ENCODE results near the gene TMEM273.

Gene TMEM273

GRCh38 chr10:49168831-49169500, 19.2 kb downstream of the TMEM273 start:
- H3K4me3 ChIP-seq (ENCODE audit: low read depth, low read length) = no peak overlapping the region
- TF ChIP-seq CTCF (IDR thresholded peaks at IDR 0.05; ENCODE audit: borderline replicate concordance, insufficient read depth, low read depth, low read length) = no peak

- no peak for TF ChIP-seq CTCF (IDR thresholded peaks at IDR 0.05; ENCODE audit: borderline replicate concordance, insufficient read depth, low read depth, low read length)
- no peak overlapping the region for H3K4me3 ChIP-seq (ENCODE audit: low read depth, low read length)
Observed at GRCh38 chr10:49168171-49168540, 20.0 kb downstream of the TMEM273 start.

- TF ChIP-seq CTCF (IDR thresholded peaks at IDR 0.05; ENCODE audit: borderline replicate concordance, insufficient read depth, low read depth, low read length) = no peak
Observed at GRCh38 chr10:49167425-49168170, 20.6 kb downstream of the TMEM273 start.

GRCh38 chr10:49166484-49167400, 21.4 kb downstream of the TMEM273 start:
- TF ChIP-seq CTCF (IDR thresholded peaks at IDR 0.05; ENCODE audit: borderline replicate concordance, insufficient read depth, low read depth, low read length) = no peak
- H3K4me3 ChIP-seq (ENCODE audit: low read depth, low read length) = no peak overlapping the region

More at GRCh38 chr10:49167425-49168170, 20.6 kb downstream of the TMEM273 start:
- H3K4me3 ChIP-seq (ENCODE audit: low read depth, low read length) = no peak overlapping the region

GRCh38 chr10:49165821-49166483, 22.2 kb downstream of the TMEM273 start:
- H3K4me3 ChIP-seq (ENCODE audit: low read depth, low read length) = no peak overlapping the region
- no peak for TF ChIP-seq CTCF (IDR thresholded peaks at IDR 0.05; ENCODE audit: borderline replicate concordance, insufficient read depth, low read depth, low read length)

GRCh38 chr10:49165259-49165658, 22.9 kb downstream of the TMEM273 start:
- TF ChIP-seq CTCF (IDR thresholded peaks at IDR 0.05; ENCODE audit: borderline replicate concordance, insufficient read depth, low read depth, low read length) = no peak
- no peak overlapping the region for H3K4me3 ChIP-seq (ENCODE audit: low read depth, low read length)

Measured in GM12875 (cell line).